Neural cell (in vitro differentiated cells): ENCODE results near the gene MALRD1.

ENCODE experiments used
- CTCF ChIP-seq: fragments of 450-650 bp; IDR thresholded peaks from 2 replicates; pipeline ENCODE4 v1.5.1; 2014; ENCODE audit warnings: antibody characterized with exemption, mild to moderate bottlenecking, moderate library complexity; ENCODE audit not compliant: poor library complexity, severe bottlenecking
- EP300 ChIP-seq: fragments of 450-650 bp; conservative IDR thresholded peaks from 2 replicates; pipeline ENCODE4 v1.6.1; 2014; ENCODE audit warnings: antibody characterized with exemption, mild to moderate bottlenecking, moderate library complexity; ENCODE audit not compliant: poor library complexity, severe bottlenecking

- TF ChIP-seq CTCF, result no peak
- TF ChIP-seq EP300, result no peak
These were observed 521.5 kb downstream of the MALRD1 start for GRCh38 chr10:19570120-19570519.
